Liver (tissue), 9 donors: ENCODE data around the gene DDX50. TPM values are rescaled to one million over a fixed set of nuclear protein-coding genes. Genes with fewer than 3 reads are reported as not detected.

ENCODE experiments used
- DNase-seq: peaks from one replicate; pipeline ENCODE4 v3.0.0-alpha.2; 2017; ENCODE audit warnings: low spot score
- H3K27ac ChIP-seq, 2 donors: one replicate each; pipeline ENCODE4 v1.7.0; 2013; ENCODE audit warnings: inconsistent platforms in 2 of 2, low read length in 2 of 2, control low read depth in 1 of 2, low read depth in 1 of 2, mild to moderate bottlenecking in 1 of 2
- H3K27me3 ChIP-seq, 4 donors: one replicate each; pipeline versions ENCODE4 v1.6.1 to v1.7.0; 2013; ENCODE audit warnings: low read length in 3 of 4, inconsistent platforms in 1 of 4, mild to moderate bottlenecking in 1 of 4, moderate library complexity in 1 of 4; ENCODE audit not compliant: control insufficient read depth in 4 of 4, insufficient read depth in 4 of 4
- H3K36me3 ChIP-seq, 4 donors: one replicate each; pipeline versions ENCODE4 v1.6.1 to v1.7.0; 2013; ENCODE audit warnings: low read length in 3 of 4, mild to moderate bottlenecking in 3 of 4, low read depth in 1 of 4, moderate library complexity in 1 of 4; ENCODE audit not compliant: control insufficient read depth in 4 of 4, insufficient read depth in 3 of 4
- H3K4me1 ChIP-seq, 4 donors: one replicate each; pipeline versions ENCODE4 v1.6.1 to v1.7.0; 2013; ENCODE audit warnings: low read length in 3 of 4, mild to moderate bottlenecking in 3 of 4, moderate library complexity in 1 of 4; ENCODE audit not compliant: control insufficient read depth in 4 of 4, insufficient read depth in 4 of 4
- H3K4me3 ChIP-seq, 3 donors: one replicate each; pipeline versions ENCODE4 v1.6.1 to v1.7.0; 2013; ENCODE audit warnings: low read length in 3 of 3, control low read depth in 1 of 3, low read depth in 1 of 3, mild to moderate bottlenecking in 1 of 3
- H3K9ac ChIP-seq, 2 donors: one replicate each; pipeline ENCODE4 v1.7.0; 2013; ENCODE audit warnings: low read length in 2 of 2, mild to moderate bottlenecking in 2 of 2, moderate library complexity in 2 of 2, control low read depth in 1 of 2, low read depth in 1 of 2
- H3K9me3 ChIP-seq, 4 donors: one replicate each; pipeline versions ENCODE4 v1.6.1 to v1.7.0; 2013; ENCODE audit warnings: low read length in 3 of 4; ENCODE audit not compliant: control insufficient read depth in 4 of 4
- ATF3 ChIP-seq: IDR thresholded peaks from 2 replicates; pipeline ENCODE4 v1.6.1; 2016; ENCODE audit warnings: antibody characterized with exemption
- CTCF ChIP-seq: fragments of 150-350 bp; IDR thresholded peaks from 2 replicates; pipeline ENCODE4 v1.5.1; 2017; ENCODE audit warnings: improper control_type of control experiment, low read depth, low read length; ENCODE audit not compliant: missing input control
- EGR1 ChIP-seq, 2 donors: IDR thresholded peaks; 2 replicates each; pipeline ENCODE4 v1.6.1; 2016 to 2018; ENCODE audit warnings: antibody characterized with exemption in 2 of 2, low read depth in 2 of 2
- FOXA1 ChIP-seq: IDR thresholded peaks from 2 replicates; pipeline ENCODE4 v1.6.1; 2016; ENCODE audit warnings: antibody characterized with exemption
- FOXA2 ChIP-seq: IDR thresholded peaks from 2 replicates; pipeline ENCODE4 v1.6.1; 2016; ENCODE audit warnings: antibody characterized with exemption
- GABPA ChIP-seq, 2 donors: IDR thresholded peaks in 1 of 2; conservative IDR thresholded peaks in 1 of 2; 2 replicates each; pipeline ENCODE4 v1.6.1; 2016; ENCODE audit warnings: antibody characterized with exemption in 2 of 2, mild to moderate bottlenecking in 1 of 2, moderate library complexity in 1 of 2
- HNF4A ChIP-seq, 2 donors: conservative IDR thresholded peaks; 2 replicates each; pipeline ENCODE4 v1.6.1; 2016; ENCODE audit warnings: antibody characterized with exemption in 2 of 2, mild to moderate bottlenecking in 2 of 2
- HNF4G ChIP-seq: IDR thresholded peaks from 2 replicates; pipeline ENCODE4 v1.6.1; 2016; ENCODE audit warnings: antibody characterized with exemption
- JUND ChIP-seq, 2 donors: IDR thresholded peaks; 2 replicates each; pipeline ENCODE4 v1.6.1; 2016; ENCODE audit warnings: antibody characterized with exemption in 2 of 2
- NR2F2 ChIP-seq: IDR thresholded peaks from 2 replicates; pipeline ENCODE4 v1.6.1; 2016; ENCODE audit warnings: antibody characterized with exemption
- RAD21 ChIP-seq, 2 donors: IDR thresholded peaks; 2 replicates each; pipeline ENCODE4 v1.6.1; 2016; ENCODE audit warnings: antibody characterized with exemption in 2 of 2, mild to moderate bottlenecking in 2 of 2
- RXRA ChIP-seq, 2 donors: IDR thresholded peaks; 2 replicates each; pipeline ENCODE4 v1.6.1; 2017 to 2018; ENCODE audit warnings: antibody characterized with exemption in 2 of 2, mild to moderate bottlenecking in 1 of 2
- TAF1 ChIP-seq: conservative IDR thresholded peaks from 2 replicates; pipeline ENCODE4 v1.6.1; 2016; ENCODE audit warnings: antibody characterized with exemption, mild to moderate bottlenecking
- YY1 ChIP-seq: IDR thresholded peaks from 2 replicates; pipeline ENCODE4 v1.6.1; 2016; ENCODE audit warnings: antibody characterized with exemption, mild to moderate bottlenecking
- ZBTB33 ChIP-seq: IDR thresholded peaks from 2 replicates; pipeline ENCODE4 v1.6.1; 2016; ENCODE audit warnings: antibody characterized with exemption
- WGBS: extraction: QIAGEN DNeasy Blood & Tissue Kit; methylation state at CpG from one replicate; pipeline ENCODE4 v1.1.7; 2013; 5-methylcytosine and 5-hydroxymethylcytosine counted together
- polyA plus RNA-seq, 2 donors: library from polyadenylated mRNA; stranded (reverse) in 1 of 2; unstranded in 1 of 2; fragments of 200-250 nt in 1 of 2; fragments of >200 nt in 1 of 2; fragmentation: Nextera tagmentation in 1 of 2; extraction: Ambion mirVana in 1 of 2; gene quantifications; one replicate each; pipeline versions ENCODE4 v1.2.1 to v1.2.3, GENCODE V29; 2013 to 2015
- total RNA-seq, 2 donors: library from RNA; depleted of rRNA; stranded (reverse); fragments of >200 nt; gene quantifications; one replicate each; pipeline ENCODE4 v1.2.3, GENCODE V29; 2014
- TF ChIP-seq, protein P1 (sequence below): IDR thresholded peaks from 2 replicates; pipeline ENCODE4 v1.6.1; 2016; ENCODE audit warnings: antibody characterized with exemption, mild to moderate bottlenecking
- TF ChIP-seq, protein P2 (sequence below): IDR thresholded peaks from 2 replicates; pipeline ENCODE4 v1.6.1; 2016; ENCODE audit warnings: antibody characterized with exemption
- donor health status: healthy.
- donor health status: healthy.
- donor health status: healthy.
- donor health status: healthy.
- donor health status: healthy.

Gene DDX50
- total and polyA plus RNA-seq, 4 donors, result 7.0 to 18.8 (median 10.5) TPM

DNA sequence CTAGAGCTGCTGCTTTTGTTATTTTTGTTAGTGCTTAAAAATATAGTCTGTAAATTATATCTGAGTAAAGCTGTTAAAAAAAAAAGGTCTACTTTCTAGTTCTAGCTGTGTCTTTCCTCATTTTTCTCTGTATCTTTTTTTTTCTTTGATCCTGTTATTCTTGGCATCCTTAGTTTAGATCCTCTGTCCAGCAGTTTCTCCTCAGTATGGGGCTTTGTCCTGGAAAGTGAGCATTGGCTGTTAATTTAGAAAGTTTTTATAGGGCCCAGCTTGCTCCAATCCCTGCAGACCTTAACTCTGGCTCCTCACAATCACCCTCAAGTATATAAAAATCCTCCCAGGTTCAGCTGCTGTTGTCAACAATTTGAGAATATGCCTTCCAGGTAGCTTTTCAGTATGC, 23.5 kb downstream of the DDX50 start:
- H3K27me3 ChIP-seq, result no peaks in the 10 kb centered on the region
- no peak for DNase-seq
- no peaks in the 10 kb centered on the region for H3K4me1 ChIP-seq
- H3K9ac ChIP-seq, result no peak overlapping the region
- no peak overlapping the region for H3K27ac ChIP-seq
- H3K4me3 ChIP-seq, result no peak overlapping the region
- TF ChIP-seq EGR1 (IDR thresholded peaks at IDR 0.05; ENCODE audit: low read depth in 2 of 2) (no peak), FOXA2 (no peak), RAD21 (IDR thresholded peaks at IDR 0.05) (no peak), NR2F2 (no peak), GABPA (IDR thresholded peaks at IDR 0.05 in 1 of 2, conservative IDR thresholded peaks at IDR 0.05 in 1 of 2) (no peak), CTCF (no peak), ATF3 (no peak), RXRA (IDR thresholded peaks at IDR 0.05) (no peak)
- TF ChIP-seq, protein P1, sequence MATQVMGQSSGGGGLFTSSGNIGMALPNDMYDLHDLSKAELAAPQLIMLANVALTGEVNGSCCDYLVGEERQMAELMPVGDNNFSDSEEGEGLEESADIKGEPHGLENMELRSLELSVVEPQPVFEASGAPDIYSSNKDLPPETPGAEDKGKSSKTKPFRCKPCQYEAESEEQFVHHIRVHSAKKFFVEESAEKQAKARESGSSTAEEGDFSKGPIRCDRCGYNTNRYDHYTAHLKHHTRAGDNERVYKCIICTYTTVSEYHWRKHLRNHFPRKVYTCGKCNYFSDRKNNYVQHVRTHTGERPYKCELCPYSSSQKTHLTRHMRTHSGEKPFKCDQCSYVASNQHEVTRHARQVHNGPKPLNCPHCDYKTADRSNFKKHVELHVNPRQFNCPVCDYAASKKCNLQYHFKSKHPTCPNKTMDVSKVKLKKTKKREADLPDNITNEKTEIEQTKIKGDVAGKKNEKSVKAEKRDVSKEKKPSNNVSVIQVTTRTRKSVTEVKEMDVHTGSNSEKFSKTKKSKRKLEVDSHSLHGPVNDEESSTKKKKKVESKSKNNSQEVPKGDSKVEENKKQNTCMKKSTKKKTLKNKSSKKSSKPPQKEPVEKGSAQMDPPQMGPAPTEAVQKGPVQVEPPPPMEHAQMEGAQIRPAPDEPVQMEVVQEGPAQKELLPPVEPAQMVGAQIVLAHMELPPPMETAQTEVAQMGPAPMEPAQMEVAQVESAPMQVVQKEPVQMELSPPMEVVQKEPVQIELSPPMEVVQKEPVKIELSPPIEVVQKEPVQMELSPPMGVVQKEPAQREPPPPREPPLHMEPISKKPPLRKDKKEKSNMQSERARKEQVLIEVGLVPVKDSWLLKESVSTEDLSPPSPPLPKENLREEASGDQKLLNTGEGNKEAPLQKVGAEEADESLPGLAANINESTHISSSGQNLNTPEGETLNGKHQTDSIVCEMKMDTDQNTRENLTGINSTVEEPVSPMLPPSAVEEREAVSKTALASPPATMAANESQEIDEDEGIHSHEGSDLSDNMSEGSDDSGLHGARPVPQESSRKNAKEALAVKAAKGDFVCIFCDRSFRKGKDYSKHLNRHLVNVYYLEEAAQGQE, result no peak
- TF ChIP-seq, protein P2, sequence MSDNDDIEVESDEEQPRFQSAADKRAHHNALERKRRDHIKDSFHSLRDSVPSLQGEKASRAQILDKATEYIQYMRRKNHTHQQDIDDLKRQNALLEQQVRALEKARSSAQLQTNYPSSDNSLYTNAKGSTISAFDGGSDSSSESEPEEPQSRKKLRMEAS, result no peak
- H3K9me3 ChIP-seq, result no peaks in the 10 kb centered on the region
- H3K36me3 ChIP-seq, result peaks cover 0 to 10% (median 7%) of the 10 kb centered on the region in 4 donors

DNA sequence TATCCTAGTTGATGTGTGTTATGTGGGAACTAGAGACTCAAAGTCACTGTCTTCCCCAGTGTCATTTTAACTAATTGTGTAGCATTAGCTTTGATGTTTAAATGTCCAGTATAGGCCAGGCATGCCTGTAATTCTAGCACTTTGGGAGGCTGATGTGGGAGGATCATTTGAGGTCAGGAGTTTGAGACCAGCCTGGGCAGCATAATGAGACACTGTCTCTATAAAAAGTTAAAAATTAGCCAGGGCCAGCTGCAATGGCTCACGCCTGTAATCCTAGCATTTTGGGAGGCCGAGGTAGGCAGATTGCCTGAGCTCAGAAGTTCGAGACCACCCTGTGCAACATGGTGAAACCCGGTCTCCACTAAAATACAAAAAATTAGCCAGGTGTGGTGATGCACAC, 24.4 kb downstream of the DDX50 start:
- 94% methylated on average over 4 of the region's 4 CpGs for WGBS
- H3K27ac ChIP-seq, result no peak overlapping the region
- H3K27me3 ChIP-seq, result no peaks in the 10 kb centered on the region
- peaks cover 0 to 6% (median 5%) of the 10 kb centered on the region in 4 donors for H3K36me3 ChIP-seq
- no peak overlapping the region for H3K9ac ChIP-seq
- no peaks in the 10 kb centered on the region for H3K4me1 ChIP-seq
- TF ChIP-seq FOXA1, result no peak
- TF ChIP-seq EGR1 (IDR thresholded peaks at IDR 0.05; ENCODE audit: low read depth in 2 of 2), result no peak
- TF ChIP-seq CTCF, result no peak
- no peak for TF ChIP-seq TAF1
- TF ChIP-seq, protein P1, result no peak
- no peak for TF ChIP-seq NR2F2
- TF ChIP-seq FOXA2, result no peak
- TF ChIP-seq HNF4A (conservative IDR thresholded peaks at IDR 0.05), result no peak
- no peak for TF ChIP-seq ZBTB33
- no peak for TF ChIP-seq JUND (IDR thresholded peaks at IDR 0.05)
- TF ChIP-seq RXRA (IDR thresholded peaks at IDR 0.05), result no peak
- TF ChIP-seq HNF4G, result no peak
- TF ChIP-seq ATF3, result no peak
- TF ChIP-seq GABPA (IDR thresholded peaks at IDR 0.05 in 1 of 2, conservative IDR thresholded peaks at IDR 0.05 in 1 of 2), result no peak
- TF ChIP-seq YY1, result no peak
- H3K4me3 ChIP-seq, result no peak overlapping the region
- H3K9me3 ChIP-seq, result no peaks in the 10 kb centered on the region
- DNase-seq, result no peak
